Activated CD8-positive, alpha-beta T cell treated with anti-CD3 and anti-CD28 coated beads for 36 hours (primary cell): ENCODE measurements around the gene LMX1B. TPM values are rescaled to one million over a fixed set of nuclear protein-coding genes. Genes with fewer than 3 reads are reported as not detected.

Source experiments
- ATAC-seq: fragments of 200-7000 bp; cut with Tn5 transposase; one replicate; pipeline ENCODE4 v1.10.0; 2021; ENCODE audit warnings: mild to moderate bottlenecking, moderate library complexity
- CTCF ChIA-PET: fragments of 350-600 bp; sonication (Branson Sonifier 250); formaldehyde crosslinking; loops from one replicate; lab custom pipeline; 2021; ENCODE audit warnings: antibody characterized with exemption; lab: Charles Lee
- POLR2A ChIA-PET: fragments of 350-600 bp; sonication (Branson Sonifier 250); formaldehyde crosslinking; loops from one replicate; lab custom pipeline; 2021; ENCODE audit warnings: antibody characterized with exemption; lab: Charles Lee
- DNase-seq: peaks from one replicate; pipeline ENCODE4 v3.0.0-alpha.2; 2020
- H3K27ac Mint-ChIP-seq: one replicate; pipeline ENCODE4 v1.8.0; 2021; ENCODE audit warnings: mild to moderate bottlenecking, mixed read lengths
- H3K27me3 Mint-ChIP-seq: one replicate; pipeline ENCODE4 v1.8.0; 2021; ENCODE audit warnings: mixed read lengths
- H3K36me3 Mint-ChIP-seq: one replicate; pipeline ENCODE4 v1.8.0; 2021; ENCODE audit warnings: low read depth, mixed read lengths
- H3K4me1 Mint-ChIP-seq: one replicate; pipeline ENCODE4 v1.8.0; 2021; ENCODE audit warnings: low read depth, mixed read lengths
- H3K4me3 Mint-ChIP-seq: one replicate; pipeline ENCODE4 v1.8.0; 2021; ENCODE audit warnings: mild to moderate bottlenecking, moderate library complexity, mixed read lengths
- H3K9me3 Mint-ChIP-seq: one replicate; pipeline ENCODE4 v1.8.0; 2021; ENCODE audit warnings: mixed read lengths
- CTCF ChIP-seq: fragments of 200-600 bp; IDR thresholded peaks from one replicate; pipeline ENCODE4 v1.8.0; 2022; ENCODE audit warnings: antibody characterized with exemption, mild to moderate bottlenecking
- intact Hi-C: fragments of 100-400 bp; cut with micrococcal nuclease; formaldehyde crosslinking; loops from one replicate; pipeline ENCODE4 v1.10.0; 2022
- total RNA-seq, 2 experiments: library from RNA; stranded (reverse); gene quantifications; one replicate each; pipeline ENCODE4 v1.2.3, GENCODE V29; 2021

The LMX1B gene
- total RNA-seq, 2 experiments from 2014 or later, result not detected

GRCh38 chr9:126628146-126628545 is 14.4 kb downstream of the LMX1B start:
- ChIA-PET POLR2A (no interaction called here), CTCF (interaction anchor here (1.4 kb wide), 1 partner anchor 78 kb away, joined by 4 read pairs; no protein-coding TSS in a partner anchor)
- DNase-seq (no peak), ATAC-seq (no peak)
- Mint-ChIP-seq H3K4me3 (no peak overlapping the region), H3K27ac (no peak overlapping the region), H3K9me3 (no peaks in the 10 kb centered on the region), H3K4me1 (peaks cover 10% of the 10 kb centered on the region), H3K36me3 (no peaks in the 10 kb centered on the region), H3K27me3 (peaks cover 66% of the 10 kb centered on the region)
- TF ChIP-seq CTCF, result no peak
- intact Hi-C loops, result no loop called here

GRCh38 chr9:126628969-126629674 is 15.4 kb downstream of the LMX1B start:
- ChIA-PET POLR2A (no interaction called here), CTCF (interaction anchor here (1.3 kb wide), 1 partner anchor 130 kb away, joined by 3 read pairs; no protein-coding TSS in a partner anchor)
- no peak for TF ChIP-seq CTCF
- Mint-ChIP-seq H3K4me1 (peaks cover 10% of the 10 kb centered on the region), H3K36me3 (no peaks in the 10 kb centered on the region), H3K9me3 (no peaks in the 10 kb centered on the region), H3K27me3 (peaks cover 58% of the 10 kb centered on the region), H3K27ac (no peak overlapping the region), H3K4me3 (no peak overlapping the region)
- intact Hi-C loops, result no loop called here
- DNase-seq (no peak), ATAC-seq (no peak)

- ATAC-seq (no peak), DNase-seq (no peak)
- peaks cover 51% of the 10 kb centered on the region for H3K27me3 Mint-ChIP-seq
- intact Hi-C loops, result no loop called here
- peaks cover 7% of the 10 kb centered on the region for H3K4me1 Mint-ChIP-seq
- no peaks in the 10 kb centered on the region for H3K36me3 Mint-ChIP-seq
- ChIA-PET POLR2A (interaction anchor here (0.6 kb wide), 1 partner anchor 683 kb away, joined by 3 read pairs; no protein-coding TSS in a partner anchor), CTCF (interaction anchor here (1.3 kb wide), 1 partner anchor 131 kb away, joined by 3 read pairs; no protein-coding TSS in a partner anchor)
- H3K4me3 Mint-ChIP-seq, result no peak overlapping the region
- no peaks in the 10 kb centered on the region for H3K9me3 Mint-ChIP-seq
- no peak overlapping the region for H3K27ac Mint-ChIP-seq
- TF ChIP-seq CTCF, result no peak
Observed at GRCh38 chr9:126630458-126631237, 16.9 kb downstream of the LMX1B start.

- TF ChIP-seq CTCF, result no peak
- ATAC-seq, result no peak
- CTCF ChIA-PET, result interaction anchor here (1.4 to 1.5 kb wide), 2 partner anchors 12 to 60 kb away, joined by 3 read pairs; no protein-coding TSS in a partner anchor
- Mint-ChIP-seq H3K4me3 (no peak overlapping the region), H3K9me3 (no peaks in the 10 kb centered on the region), H3K4me1 (peaks cover 3% of the 10 kb centered on the region), H3K36me3 (no peaks in the 10 kb centered on the region), H3K27me3 (peaks cover 45% of the 10 kb centered on the region), H3K27ac (no peak overlapping the region)
- POLR2A ChIA-PET, result interaction anchor here (0.6 kb wide), 1 partner anchor 684 kb away, joined by 3 read pairs; no protein-coding TSS in a partner anchor
- DNase-seq, result no peak
- intact Hi-C loops, result no loop called here
Observed at GRCh38 chr9:126631254-126631653, 17.5 kb downstream of the LMX1B start.
